ENCODE results near the gene NR2F2.

NR2F2 gene

GRCh38 chr15:96320107-96320506 is 10.4 kb upstream of the NR2F2 start:
- no peak for DNase-seq

- no peak for DNase-seq
Measured at GRCh38 chr15:96320703-96321638, 9.5 kb upstream of the NR2F2 start.

GRCh38 chr15:96321639-96322535 is 8.6 kb upstream of the NR2F2 start:
- DNase-seq: no peak

- no peak for DNase-seq
Measured at GRCh38 chr15:96322536-96323318, 7.8 kb upstream of the NR2F2 start.

GRCh38 chr15:96323319-96324145 is 7.0 kb upstream of the NR2F2 start:
- no peak for DNase-seq

GRCh38 chr15:96324192-96324895 is 6.2 kb upstream of the NR2F2 start:
- DNase-seq: no peak

GRCh38 chr15:96324940-96325540 is 5.5 kb upstream of the NR2F2 start:
- no peak for DNase-seq

- DNase-seq: no peak
Measured at GRCh38 chr15:96325541-96326327, 4.8 kb upstream of the NR2F2 start.

- DNase-seq: no peak
Measured at GRCh38 chr15:96326328-96327154, 4.0 kb upstream of the NR2F2 start.

GRCh38 chr15:96327155-96327741 is 3.3 kb upstream of the NR2F2 start:
- no peak for DNase-seq

- DNase-seq: no peak
Measured at GRCh38 chr15:96328181-96328876, 2.2 kb upstream of the NR2F2 start.

- no peak for DNase-seq
Measured at GRCh38 chr15:96328877-96329195, 1.7 kb upstream of the NR2F2 start.

GRCh38 chr15:96329403-96329981 is 1.0 kb upstream of the NR2F2 start:
- DNase-seq: no peak

- no peak for DNase-seq
Measured at GRCh38 chr15:96330064-96330449, 443 bp upstream of the NR2F2 start.

GRCh38 chr15:96331144-96331944 is 844 bp downstream of the NR2F2 start:
- DNase-seq: no peak

- no peak for DNase-seq
Measured at GRCh38 chr15:96331945-96332636, 1.6 kb downstream of the NR2F2 start.

All from effector CD8-positive, alpha-beta T cell (primary cell).